GM12873 (cell line): Measurements from ENCODE around the gene TSPAN7.

Source experiments
- TF ChIP-seq, protein P1 (sequence below): IDR thresholded peaks from 2 replicates; pipeline ENCODE4 v1.5.1; 2012; ENCODE audit warnings: low read depth, mild to moderate bottlenecking, moderate library complexity, low read length, control low read depth; ENCODE audit not compliant: insufficient read depth; ENCODE audit errors: missing control alignments

The TSPAN7 gene

GRCh38 chrX:38595801-38596200 is 34.5 kb downstream of the TSPAN7 start:
- TF ChIP-seq, protein P1, sequence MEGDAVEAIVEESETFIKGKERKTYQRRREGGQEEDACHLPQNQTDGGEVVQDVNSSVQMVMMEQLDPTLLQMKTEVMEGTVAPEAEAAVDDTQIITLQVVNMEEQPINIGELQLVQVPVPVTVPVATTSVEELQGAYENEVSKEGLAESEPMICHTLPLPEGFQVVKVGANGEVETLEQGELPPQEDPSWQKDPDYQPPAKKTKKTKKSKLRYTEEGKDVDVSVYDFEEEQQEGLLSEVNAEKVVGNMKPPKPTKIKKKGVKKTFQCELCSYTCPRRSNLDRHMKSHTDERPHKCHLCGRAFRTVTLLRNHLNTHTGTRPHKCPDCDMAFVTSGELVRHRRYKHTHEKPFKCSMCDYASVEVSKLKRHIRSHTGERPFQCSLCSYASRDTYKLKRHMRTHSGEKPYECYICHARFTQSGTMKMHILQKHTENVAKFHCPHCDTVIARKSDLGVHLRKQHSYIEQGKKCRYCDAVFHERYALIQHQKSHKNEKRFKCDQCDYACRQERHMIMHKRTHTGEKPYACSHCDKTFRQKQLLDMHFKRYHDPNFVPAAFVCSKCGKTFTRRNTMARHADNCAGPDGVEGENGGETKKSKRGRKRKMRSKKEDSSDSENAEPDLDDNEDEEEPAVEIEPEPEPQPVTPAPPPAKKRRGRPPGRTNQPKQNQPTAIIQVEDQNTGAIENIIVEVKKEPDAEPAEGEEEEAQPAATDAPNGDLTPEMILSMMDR: no peak

DNA sequence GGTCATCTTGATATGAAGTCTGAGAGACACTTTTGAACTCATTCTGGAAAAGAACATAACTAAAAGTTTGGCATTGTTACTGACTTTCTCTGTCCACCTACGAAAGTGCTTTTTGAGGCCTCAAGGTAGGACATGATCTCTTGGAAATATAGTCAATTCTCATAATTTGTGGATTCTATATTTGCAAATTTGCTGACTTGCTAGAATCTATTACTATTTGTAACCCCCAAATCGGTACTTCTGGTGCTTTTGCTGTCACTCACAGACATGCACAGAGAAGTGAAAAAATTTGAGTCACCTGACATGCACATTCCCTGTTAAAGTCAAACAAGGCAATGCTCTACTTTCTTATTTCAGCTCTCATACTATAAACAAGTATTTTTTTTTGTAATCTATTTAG is 35.6 kb downstream of the TSPAN7 start:
- TF ChIP-seq, protein P1: no peak

DNA sequence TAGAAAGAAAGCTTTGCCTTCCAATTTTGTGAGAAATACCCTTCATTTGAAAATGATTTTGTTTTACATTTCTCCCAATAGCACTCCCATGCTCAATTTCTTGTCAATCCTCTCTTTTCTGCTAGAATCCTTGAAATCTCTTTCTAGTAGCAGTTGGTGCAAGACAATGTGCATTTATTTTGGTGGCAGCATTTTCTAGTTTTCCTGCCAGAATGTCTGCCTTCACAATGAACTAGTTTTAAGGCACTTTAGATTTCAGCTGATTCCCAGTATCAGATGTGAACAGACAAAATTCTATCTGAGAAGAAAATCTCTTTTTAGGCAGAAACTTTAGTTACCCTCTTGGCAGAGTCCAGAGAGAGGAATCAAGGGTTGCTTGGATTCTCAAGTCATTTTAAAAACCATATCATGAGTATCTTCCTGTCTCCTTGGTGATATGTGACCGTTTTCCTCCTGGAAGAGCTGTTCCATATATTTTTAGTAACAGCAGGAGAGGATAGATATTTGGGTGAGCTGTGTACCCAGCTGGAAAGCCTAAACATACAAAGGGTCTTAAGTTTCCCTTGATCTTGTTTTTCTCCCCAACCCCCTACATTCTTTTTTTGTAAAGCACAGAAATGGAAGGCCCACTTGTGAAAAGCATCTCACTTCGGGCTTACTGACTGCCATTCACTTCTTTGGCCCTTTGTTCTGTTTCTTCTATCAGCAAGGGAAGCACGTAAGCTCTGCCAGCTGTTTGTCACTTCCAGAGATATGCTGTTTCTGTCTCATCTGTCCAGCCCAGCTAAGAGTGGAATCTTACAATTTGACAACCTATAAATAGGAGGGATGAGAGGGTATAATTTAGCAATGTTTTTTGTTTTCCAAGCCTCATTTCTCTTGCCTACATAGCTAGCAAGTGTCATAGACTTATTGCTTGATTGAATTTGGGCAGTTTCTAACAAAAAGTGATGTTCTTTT is 38.7 kb downstream of the TSPAN7 start:
- TF ChIP-seq, protein P1: no peak

DNA sequence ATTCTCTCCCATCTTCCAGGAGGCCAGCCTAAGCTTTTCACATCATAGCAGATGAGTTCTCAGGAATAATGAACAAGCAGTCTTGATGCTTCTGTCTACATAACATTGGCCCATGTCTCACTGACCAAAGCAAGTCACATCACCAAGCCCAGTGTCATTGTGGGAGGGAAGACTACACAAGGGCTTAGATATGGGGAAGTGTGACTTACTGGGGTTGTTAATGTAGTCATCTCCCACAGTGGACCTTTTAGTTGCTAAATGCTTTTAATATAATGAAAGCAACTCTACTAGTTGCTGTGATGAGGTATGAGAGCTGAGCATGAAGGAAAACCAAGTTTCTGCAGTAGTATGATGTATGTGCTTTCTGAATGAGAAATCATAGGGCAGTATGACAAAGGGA is 40.5 kb downstream of the TSPAN7 start:
- TF ChIP-seq, protein P1: no peak

- TF ChIP-seq, protein P1: no peak
Measured at GRCh38 chrX:38606821-38607220, 45.5 kb downstream of the TSPAN7 start.

DNA sequence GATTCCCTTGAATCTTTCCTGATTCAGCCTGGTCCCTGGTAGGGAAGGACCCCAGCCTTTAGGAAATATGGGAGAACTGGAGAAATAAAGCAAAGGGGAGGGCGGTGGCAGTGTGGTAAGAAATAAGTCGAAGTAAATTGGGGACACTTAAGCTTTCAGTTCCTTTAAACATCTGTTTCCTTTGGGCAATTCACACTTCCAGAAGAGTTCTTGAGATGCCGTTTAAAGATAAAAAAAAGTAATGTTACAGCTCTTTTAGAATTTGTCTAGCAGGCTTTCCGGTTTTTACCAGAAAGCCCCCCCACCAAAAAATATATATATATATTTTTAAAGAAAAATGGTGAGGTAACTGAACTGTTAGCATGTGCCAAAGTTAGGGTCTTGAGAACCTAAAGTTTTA is 46.6 kb downstream of the TSPAN7 start:
- TF ChIP-seq, protein P1: no peak

- TF ChIP-seq, protein P1: no peak
Measured at GRCh38 chrX:38610849-38611248, 49.5 kb downstream of the TSPAN7 start.
